ENCODE results near the gene FLNC.

Gene FLNC

DNA sequence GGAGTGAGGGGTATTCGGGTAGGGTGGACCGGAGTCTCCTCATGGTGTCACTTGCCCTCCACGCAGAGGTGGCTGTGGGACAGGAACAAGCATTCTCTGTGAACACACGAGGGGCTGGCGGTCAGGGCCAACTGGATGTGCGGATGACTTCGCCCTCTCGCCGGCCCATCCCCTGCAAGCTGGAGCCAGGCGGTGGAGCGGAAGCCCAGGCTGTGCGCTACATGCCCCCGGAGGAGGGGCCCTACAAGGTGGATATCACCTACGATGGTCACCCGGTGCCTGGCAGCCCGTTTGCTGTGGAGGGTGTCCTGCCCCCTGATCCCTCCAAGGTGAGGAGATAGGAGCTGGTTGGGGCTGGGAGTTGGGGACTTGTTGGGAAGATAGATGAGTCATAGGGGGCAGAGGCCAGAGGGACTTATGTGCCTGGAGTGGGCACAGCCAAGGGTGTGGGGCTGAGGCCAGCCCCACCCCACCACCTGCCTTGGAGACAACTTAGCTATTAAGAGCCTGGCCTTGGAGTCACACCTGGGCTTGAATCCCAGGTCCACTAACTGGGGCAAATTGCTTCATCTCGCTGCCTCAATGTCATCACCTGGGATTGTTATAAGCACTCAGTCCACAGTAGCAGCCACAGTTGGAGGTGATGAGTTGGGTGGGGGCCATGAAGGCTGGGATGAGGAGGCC lies 13.9 kb downstream of the FLNC start:
- DNase-seq (ENCODE audit: low read depth in 2 of 3, low spot score in 2 of 3) = no peak

- no peak for DNase-seq (ENCODE audit: low read depth in 2 of 3, low spot score in 2 of 3)
These were observed 14.6 kb downstream of the FLNC start for GRCh38 chr7:128844777-128845311.

DNA sequence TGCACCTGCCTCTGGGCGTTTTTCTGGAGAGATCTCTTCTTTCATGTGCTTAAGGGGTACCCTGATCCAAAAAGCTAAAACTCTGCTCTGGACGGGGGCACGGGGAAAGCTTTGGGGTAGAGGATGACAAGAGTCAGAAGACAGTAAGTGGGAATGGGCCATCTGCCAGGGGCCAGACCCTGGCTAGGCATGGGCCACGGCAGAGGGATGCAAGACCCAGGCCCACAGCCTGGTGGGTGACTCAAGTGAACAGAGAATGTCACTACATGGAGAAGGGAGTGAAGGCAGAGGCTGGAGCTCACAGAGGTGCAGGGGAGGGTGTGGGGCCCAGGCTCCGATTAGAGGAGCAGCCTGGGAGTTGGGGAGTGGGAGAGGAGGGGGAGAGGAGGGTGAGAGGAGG lies 15.3 kb downstream of the FLNC start:
- DNase-seq (ENCODE audit: low read depth in 2 of 3, low spot score in 2 of 3) = no peak

- DNase-seq (ENCODE audit: low read depth in 2 of 3, low spot score in 2 of 3) = no peak
These were observed 15.8 kb downstream of the FLNC start for GRCh38 chr7:128845987-128846386.

GRCh38 chr7:128846781-128847444 lies 16.7 kb downstream of the FLNC start:
- no peak for DNase-seq (ENCODE audit: low read depth in 2 of 3, low spot score in 2 of 3)

DNA sequence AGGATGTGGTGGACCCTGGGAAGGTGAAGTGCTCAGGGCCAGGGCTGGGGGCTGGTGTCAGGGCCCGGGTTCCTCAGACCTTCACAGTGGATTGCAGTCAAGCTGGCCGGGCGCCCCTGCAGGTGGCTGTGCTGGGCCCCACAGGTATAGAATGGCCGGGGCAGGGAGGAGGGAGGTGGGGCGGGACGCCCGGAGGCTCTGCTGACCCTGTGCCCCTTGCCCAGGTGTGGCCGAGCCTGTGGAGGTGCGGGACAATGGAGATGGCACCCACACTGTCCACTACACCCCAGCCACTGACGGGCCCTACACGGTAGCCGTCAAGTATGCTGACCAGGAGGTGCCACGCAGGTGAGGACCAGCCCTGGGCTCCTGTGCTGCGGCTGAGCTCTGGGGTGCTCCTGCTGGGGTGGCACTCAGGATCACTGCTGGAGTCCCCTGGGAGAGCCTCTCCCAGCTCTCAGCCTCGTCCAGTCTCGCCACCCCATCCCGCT lies 17.6 kb downstream of the FLNC start:
- DNase-seq (ENCODE audit: low read depth in 2 of 3, low spot score in 2 of 3) = no peak

DNA sequence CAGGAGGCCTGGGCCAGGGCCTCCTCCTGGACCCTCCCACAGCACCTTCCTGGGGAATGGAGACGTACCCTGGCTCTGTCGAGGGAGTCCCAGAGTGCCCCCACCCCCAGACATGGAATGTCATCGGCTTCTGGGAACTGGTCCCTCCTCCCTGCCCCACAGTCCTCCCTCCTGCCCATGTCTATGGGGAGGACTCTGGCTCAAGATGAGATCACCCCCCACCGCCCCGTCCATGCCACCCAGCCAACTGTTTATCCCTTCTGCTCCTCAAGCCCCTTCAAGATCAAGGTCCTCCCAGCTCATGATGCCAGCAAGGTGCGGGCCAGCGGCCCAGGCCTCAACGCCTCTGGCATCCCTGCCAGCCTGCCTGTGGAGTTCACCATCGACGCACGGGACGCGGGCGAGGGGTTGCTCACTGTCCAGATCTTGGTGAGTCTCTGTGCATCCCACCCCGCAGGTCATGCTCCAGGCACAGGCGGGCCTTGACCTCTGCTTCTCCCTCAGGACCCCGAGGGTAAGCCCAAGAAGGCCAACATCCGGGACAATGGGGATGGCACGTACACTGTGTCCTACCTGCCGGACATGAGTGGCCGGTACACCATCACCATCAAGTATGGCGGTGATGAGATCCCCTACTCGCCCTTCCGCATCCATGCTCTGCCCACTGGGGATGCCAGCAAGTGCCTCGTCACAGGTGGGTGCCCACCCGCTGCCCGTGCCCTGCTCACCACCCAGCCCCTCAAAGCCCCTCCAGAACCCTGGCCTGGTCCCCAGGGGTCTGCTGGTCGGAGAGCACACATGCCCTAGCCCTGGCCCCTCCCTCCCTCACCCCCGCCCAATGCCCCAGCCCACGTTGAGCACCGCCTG lies 18.3 kb downstream of the FLNC start:
- DNase-seq (ENCODE audit: low read depth in 2 of 3, low spot score in 2 of 3) = no peak

DNA sequence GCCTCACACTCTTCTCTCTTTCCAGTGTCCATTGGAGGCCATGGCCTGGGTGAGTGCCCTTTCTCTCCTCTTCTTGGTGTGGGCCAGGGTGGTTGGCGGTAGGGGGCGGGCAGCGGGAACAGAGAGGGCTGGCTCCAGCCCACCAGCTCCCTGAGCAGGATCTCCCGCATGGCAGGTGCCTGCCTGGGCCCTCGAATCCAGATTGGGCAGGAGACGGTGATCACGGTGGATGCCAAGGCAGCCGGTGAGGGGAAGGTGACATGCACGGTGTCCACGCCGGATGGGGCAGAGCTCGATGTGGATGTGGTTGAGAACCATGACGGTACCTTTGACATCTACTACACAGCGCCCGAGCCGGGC lies 18.9 kb downstream of the FLNC start:
- DNase-seq (ENCODE audit: low read depth in 2 of 3, low spot score in 2 of 3) = no peak

GRCh38 chr7:128849804-128850490 lies 19.7 kb downstream of the FLNC start:
- DNase-seq (ENCODE audit: low read depth in 2 of 3, low spot score in 2 of 3) = no peak

- DNase-seq (ENCODE audit: low read depth in 2 of 3, low spot score in 2 of 3) = no peak
These were observed 22.5 kb downstream of the FLNC start for GRCh38 chr7:128852537-128853254.

- DNase-seq (ENCODE audit: low read depth in 2 of 3, low spot score in 2 of 3) = no peak
These were observed 23.6 kb downstream of the FLNC start for GRCh38 chr7:128853799-128854198.

DNA sequence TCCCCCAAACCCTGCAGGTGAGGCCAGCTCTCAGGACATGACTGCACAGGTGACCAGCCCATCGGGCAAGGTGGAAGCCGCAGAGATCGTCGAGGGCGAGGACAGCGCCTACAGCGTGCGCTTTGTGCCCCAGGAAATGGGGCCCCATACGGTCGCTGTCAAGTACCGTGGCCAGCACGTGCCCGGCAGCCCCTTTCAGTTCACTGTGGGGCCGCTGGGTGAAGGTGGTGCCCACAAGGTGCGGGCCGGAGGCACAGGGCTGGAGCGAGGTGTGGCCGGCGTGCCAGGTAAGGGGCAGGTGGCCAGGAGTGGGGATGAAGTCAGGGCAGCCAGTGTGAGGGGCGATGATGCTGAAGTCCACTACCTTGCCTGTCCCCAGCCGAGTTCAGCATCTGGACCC lies 24.2 kb downstream of the FLNC start:
- DNase-seq (ENCODE audit: low read depth in 2 of 3, low spot score in 2 of 3) = no peak

DNA sequence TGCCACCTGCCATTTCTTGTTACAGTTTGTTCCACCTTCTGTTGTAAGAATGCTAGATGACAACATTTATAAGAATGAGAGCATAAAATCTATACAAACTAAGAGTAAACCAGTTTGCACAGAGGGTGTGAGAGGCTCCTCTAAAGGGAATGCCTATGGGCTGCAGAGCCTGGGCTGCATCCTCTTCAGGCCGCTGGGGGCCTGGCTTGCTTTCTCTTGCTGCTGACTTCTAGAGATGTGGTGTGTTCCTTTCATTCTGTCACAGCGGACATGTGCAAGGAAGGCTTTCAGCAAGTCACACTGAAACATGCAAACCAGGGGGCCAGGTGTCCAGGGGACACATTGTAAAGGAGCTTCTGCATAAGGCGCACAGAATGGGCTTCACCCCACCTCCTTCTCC lies 25.4 kb downstream of the FLNC start:
- no peak for DNase-seq (ENCODE audit: low read depth in 2 of 3, low spot score in 2 of 3)

GRCh38 chr7:128856001-128856718 lies 26.0 kb downstream of the FLNC start:
- DNase-seq (ENCODE audit: low read depth in 2 of 3, low spot score in 2 of 3) = no peak

- DNase-seq (ENCODE audit: low read depth in 2 of 3, low spot score in 2 of 3) = no peak
These were observed 28.4 kb downstream of the FLNC start for GRCh38 chr7:128858380-128859231.

- no peak for DNase-seq (ENCODE audit: low read depth in 2 of 3, low spot score in 2 of 3)
These were observed 29.3 kb downstream of the FLNC start for GRCh38 chr7:128859232-128860157.

DNA sequence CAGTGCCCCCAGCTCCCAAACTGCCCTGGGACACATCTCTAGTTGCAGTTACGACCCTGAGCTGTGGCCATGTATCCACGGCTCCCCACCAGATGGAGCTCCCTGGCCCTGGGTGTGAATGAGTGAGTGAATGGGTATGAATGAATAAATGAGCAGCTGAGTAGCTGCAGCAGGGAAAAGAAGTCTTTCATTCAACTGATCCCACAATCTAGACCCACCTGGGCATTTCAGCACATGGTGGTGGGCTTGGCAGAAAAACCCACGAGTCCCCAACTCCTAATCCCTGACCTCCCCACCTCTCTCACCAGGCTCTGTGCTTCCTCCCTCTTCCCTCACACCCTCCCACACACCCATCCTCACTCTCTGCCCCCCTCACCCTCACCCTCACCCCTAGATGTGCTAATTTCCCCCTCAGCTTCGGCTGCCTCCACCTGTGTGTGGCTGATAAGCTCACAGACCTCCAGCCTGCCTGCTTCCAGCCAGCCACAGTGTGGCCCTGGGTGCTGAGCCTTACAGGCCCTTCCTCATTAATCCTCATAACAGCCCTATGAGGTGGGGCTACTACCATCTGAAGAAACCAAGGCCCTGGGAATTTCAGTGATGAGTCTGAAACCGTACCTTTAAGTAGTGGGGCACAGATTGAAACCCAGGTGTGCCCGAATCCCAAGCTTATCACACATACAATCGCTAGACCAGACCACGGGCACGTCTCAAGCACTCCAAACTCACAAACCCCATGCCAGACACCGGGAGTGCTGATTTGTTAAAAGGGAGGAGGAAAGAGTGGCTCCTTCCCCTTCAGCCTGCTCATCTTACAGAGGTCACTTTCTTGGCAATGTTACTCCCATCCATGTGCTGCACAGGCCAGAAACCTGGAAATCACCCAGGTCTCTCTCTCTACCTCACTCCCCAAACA lies 30.2 kb downstream of the FLNC start:
- DNase-seq (ENCODE audit: low read depth in 2 of 3, low spot score in 2 of 3) = no peak
